ENCODE measurements around the gene ANKFN1.

The ANKFN1 gene, protein sequence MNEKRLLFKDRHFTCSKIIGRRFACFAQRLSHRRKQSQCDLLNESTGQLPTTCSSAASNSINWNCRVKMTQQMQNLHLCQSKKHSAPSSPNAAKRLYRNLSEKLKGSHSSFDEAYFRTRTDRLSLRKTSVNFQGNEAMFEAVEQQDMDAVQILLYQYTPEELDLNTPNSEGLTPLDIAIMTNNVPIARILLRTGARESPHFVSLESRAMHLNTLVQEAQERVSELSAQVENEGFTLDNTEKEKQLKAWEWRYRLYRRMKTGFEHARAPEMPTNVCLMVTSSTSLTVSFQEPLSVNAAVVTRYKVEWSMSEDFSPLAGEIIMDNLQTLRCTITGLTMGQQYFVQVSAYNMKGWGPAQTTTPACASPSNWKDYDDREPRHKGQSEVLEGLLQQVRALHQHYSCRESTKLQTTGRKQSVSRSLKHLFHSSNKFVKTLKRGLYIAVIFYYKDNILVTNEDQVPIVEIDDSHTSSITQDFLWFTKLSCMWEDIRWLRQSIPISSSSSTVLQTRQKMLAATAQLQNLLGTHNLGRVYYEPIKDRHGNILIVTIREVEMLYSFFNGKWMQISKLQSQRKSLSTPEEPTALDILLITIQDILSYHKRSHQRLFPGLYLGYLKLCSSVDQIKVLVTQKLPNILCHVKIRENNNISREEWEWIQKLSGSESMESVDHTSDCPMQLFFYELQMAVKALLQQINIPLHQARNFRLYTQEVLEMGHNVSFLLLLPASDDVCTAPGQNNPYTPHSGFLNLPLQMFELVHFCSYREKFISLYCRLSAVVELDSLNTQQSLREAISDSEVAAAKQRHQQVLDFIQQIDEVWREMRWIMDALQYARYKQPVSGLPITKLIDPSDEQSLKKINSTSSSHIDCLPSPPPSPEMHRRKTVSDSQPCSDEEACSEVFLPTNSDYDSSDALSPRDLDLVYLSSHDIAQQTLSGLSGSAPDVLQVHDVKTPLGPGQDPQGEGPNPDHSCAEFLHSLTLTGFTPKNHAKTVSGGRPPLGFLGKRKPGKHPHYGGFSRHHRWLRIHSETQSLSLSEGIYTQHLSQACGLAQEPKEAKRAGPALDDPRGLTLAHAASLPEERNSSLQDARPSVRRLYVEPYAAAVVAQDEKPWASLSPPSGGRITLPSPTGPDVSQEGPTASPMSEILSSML

DNA sequence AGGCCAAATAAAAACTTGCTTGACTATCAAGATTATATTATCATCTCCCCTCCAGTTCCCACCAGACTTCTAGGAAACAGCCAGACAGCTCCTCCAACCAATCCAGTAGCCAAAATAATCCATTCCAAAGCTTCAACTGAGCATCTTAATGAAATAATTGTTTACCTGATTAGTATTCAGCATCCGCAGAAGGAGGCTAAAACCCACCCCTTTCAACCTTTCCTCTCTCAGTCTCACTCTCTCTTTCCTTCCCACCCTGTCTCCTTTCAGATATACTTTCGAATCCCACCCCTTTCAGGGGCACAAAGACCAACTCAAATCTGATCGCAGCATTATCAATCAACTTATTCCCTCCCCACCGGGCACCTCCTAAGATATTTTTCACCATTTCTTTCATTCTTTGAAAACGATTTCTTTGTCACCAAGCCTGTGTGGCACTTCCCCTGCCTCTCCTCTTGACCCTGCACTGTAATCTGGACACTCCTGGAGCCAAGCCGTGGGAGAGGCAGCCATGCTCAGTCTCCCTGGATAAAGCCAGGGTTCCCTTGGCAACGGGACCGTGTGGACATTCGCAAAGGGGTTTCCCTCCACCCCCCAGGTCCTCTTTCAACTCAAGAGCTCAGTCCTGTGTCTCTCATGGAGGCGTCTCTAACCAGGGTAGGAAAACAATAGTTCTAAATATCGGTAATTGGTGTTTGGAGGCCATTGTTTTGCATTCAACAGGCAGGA lies at the start of gene ANKFN1:
ANKFN1 (plus strand) TSS at position 602 of the 729 bp plus-strand sequence. CDS start 59,193 bp downstream, outside the sequence.
- no peak for DNase-seq
- in situ Hi-C loops (cut with MboI; ENCODE audit: low pct_unique_long_range_greater_than_20kb, low sequenced_read_pairs): no loop called here

DNA sequence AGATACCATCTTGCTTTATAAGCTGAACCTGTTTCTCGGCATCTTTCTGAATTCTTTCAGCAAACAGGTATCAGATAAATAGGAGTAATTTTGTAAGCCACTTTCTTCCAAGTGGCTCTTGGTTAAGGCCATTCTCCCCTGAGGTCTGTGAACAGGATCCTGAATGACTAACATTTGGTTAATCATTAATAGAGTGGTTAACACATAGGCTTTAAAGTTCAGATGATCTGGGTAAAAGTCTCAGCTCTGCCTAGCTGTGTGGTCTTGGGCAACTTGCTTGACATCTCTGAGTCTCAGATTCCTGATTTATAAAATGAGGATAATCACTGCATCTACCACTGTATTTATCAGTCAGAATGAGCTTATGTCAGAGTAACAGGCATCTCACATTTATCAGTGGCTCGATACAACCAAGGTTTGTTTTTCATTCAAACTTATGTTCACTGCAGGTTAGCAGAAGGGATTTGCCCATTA lies 44.4 kb upstream of the ANKFN1 start:
- in situ Hi-C loops (cut with MboI; ENCODE audit: low pct_unique_long_range_greater_than_20kb, low sequenced_read_pairs): no loop called here
- no peak for DNase-seq

DNA sequence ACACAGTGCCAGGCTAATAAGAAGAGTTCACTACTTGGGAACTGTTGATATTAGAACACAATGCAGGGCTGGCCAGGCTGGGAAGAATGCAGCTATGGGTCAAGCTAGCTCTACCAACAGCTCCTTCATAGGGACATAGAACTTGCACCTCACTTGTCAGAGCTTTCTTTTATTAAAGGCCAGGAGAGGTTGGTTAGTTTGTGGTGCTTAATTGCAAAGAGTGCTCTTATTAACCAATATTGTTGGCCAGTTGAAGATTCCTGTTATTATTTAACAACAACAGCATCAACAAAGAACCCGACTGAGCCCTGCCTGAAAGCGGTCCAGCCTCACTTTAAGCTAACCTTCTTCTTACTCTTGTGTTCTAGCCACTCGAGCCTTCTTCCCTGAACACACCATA lies 43.4 kb upstream of the ANKFN1 start:
- no peak for DNase-seq
- in situ Hi-C loops (cut with MboI; ENCODE audit: low pct_unique_long_range_greater_than_20kb, low sequenced_read_pairs): no loop called here

DNA sequence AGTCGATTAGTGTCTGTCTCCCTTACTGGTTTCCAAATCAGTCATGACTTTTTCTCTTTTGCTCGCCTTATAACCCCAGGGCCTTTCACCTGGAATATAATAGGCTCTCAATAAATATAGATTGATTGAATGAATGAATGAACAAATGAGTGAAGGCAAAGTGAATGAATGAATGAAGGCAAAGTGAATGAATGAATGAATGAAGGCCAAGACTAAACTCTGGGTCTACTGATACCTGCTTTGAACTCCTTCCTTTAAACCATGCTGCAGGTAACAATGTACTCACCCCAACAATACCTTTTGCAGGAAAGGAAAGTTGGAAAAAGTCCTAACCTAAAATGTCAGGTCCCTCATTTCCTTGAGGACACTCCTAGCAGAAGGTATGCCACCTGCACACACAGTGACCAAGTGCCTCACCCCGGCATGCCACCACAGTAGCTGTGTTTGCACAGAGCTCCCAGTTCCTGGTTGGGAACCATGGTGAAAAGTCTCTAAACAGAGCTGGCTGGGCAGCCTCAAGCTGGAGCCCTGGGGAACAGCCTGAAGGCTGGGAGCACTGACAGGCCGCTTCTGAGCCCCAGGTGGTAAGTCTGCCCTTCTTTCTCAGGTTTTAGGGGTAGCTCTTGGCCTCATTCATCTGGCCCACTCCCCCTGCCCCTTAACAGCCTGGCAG lies 42.7 kb upstream of the ANKFN1 start:
- in situ Hi-C loops (cut with MboI; ENCODE audit: low pct_unique_long_range_greater_than_20kb, low sequenced_read_pairs): no loop called here
- DNase-seq: no peak

DNA sequence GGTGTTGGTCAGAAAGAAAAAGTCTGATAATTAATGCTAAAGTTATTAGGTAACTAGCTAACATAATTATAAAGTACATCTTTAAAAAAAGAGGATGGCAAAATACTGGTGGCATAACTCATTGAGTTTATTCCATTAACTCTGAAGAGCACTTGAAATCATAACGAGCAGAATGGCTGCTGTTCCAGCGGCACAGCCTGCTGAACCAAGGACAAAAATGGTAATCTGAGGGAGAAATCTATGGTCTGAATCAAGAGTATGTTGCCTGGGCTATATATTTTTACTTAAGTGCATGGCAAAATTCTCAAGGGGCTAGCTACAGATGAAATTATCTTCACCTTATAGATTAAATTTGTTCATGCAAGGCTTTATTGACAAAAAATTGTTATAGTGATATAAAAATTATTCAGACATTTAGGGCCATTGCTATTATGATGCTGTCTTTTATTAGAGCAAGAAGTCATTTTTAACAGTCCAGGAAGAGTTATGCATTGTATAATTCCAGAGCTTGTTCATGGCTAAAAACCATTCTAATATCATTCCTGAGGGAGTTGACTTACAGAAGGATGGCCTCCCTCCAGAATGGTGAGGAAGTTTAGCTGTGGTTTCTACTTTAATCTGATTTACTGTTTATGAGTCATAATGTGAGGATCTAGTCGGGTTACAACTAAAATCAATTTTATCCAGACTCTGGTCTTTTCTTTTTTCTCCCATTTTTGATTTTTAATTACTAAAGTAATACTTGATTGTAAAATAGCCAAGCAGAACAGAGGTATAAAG lies 41.4 kb upstream of the ANKFN1 start:
- in situ Hi-C loops (cut with MboI; ENCODE audit: low pct_unique_long_range_greater_than_20kb, low sequenced_read_pairs): no loop called here
- DNase-seq: no peak

DNA sequence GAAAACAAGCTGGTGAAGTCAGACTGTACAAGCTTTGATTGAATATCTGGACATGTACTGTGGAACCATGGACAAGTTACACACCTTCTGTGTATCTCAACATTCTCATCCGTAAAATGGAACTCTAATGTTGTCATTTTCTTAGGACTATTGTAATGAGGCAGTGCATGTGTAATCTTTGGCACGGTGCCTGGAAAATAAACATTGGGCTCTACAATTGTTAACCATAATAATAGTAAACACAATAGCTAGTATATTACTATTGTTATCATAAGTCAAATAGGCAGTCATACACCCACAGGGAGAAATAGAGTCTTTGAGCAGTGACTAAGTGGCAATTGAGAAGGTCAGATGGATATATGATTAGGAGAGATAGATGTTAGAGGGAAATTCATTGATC lies 39.8 kb upstream of the ANKFN1 start:
- in situ Hi-C loops (cut with MboI; ENCODE audit: low pct_unique_long_range_greater_than_20kb, low sequenced_read_pairs): no loop called here
- no peak for DNase-seq

DNA sequence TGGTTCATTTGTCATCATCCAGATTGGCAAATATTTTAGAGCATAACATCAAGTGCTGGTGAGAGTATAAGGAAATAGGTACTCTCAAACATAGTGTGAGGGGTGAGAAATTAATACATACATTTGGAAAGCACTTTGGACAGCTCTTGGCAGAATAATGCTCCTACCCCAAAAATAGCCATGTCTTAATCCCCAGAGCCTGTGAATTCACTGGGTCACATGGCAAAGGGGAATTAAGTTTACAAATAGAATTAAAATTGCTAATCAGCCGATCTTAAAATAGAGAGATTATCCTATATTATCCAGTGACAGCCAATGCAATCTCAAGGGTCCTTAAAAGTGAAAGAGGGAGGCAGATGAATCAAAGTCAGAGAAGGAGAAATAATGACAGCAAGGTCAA lies 38.8 kb upstream of the ANKFN1 start:
- in situ Hi-C loops (cut with MboI; ENCODE audit: low pct_unique_long_range_greater_than_20kb, low sequenced_read_pairs): no loop called here
- no peak for DNase-seq

DNA sequence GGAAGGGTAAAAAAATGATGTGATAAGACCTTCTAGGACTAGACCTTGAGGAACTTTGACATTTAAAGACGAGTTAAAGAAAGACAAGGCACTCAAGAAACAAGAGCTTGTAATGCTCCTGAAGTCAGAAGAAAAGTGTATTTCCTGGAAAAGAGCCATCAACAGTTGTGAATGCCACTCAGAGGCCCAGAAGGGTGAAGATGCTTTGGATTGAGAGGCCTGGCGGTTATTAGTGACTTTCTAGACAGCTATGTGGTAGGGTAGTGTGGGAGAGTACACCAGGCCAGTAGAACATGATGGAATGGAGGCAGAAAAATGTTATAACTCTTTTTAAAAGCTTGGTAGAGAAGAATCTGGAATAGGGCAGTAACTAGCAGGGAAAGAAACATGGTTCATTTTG lies 34.1 kb upstream of the ANKFN1 start:
- no peak for DNase-seq
- in situ Hi-C loops (cut with MboI; ENCODE audit: low pct_unique_long_range_greater_than_20kb, low sequenced_read_pairs): no loop called here

DNA sequence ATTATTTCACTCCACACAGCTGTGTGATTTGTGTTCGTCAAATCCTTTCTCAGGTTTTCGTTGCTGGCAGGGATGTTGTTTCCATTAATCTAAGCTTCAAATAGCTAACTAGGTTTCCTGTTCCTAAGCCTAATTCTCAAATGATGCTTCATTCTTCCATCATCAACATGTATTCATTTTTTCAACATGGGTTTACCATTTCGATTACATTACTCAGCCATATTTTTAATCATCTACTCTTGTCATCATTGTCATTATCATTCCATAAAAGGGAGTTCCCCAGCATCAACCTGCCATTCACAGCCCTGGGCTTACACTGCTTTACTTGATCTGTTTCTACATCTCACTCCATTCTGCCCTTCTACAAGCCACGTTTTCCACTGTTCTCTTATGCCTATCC lies 33.3 kb upstream of the ANKFN1 start:
- in situ Hi-C loops (cut with MboI; ENCODE audit: low pct_unique_long_range_greater_than_20kb, low sequenced_read_pairs): no loop called here
- DNase-seq: no peak

DNA sequence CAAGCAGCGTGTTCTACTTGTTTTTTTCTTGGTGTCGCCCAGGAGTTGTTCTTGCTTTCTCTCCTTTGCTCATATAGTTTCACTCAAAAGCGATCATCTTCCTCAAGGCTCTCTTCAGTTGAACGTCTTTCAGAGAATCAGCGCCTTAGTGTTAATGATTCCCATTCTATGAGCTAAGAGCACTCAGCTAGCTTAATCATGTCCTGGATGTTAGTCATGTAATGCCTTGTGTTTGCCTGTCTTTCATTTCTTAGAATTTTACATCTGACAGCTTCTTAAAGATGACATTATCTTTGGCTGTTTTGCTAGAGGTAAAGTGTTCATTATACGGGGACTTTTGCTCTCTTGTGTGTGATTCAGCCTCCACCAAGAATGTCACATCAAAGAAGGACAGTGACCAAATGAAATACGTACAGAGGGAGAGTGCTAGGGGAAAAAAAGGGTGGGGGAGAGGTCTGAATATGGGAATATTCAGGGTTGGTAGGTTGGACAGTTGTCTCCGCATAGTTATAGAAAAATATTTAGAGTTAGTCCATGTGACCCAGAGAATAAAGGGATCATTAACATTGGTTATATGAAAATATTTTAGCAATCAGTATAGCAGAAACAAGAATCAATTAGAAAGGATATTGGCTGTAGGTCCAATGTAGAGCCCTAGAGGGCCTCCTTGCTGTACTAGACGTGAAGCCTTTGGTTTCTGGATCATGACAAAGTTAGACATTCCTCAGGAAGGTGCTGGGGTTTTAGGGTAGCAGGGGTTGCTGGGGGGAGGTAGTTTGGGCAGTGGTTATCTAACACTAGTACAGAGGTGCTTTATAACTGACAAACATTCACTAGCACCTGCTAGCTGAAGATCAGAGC lies 31.9 kb upstream of the ANKFN1 start:
- in situ Hi-C loops (cut with MboI; ENCODE audit: low pct_unique_long_range_greater_than_20kb, low sequenced_read_pairs): no loop called here
- peak; percentile 1 for DNase-seq

DNA sequence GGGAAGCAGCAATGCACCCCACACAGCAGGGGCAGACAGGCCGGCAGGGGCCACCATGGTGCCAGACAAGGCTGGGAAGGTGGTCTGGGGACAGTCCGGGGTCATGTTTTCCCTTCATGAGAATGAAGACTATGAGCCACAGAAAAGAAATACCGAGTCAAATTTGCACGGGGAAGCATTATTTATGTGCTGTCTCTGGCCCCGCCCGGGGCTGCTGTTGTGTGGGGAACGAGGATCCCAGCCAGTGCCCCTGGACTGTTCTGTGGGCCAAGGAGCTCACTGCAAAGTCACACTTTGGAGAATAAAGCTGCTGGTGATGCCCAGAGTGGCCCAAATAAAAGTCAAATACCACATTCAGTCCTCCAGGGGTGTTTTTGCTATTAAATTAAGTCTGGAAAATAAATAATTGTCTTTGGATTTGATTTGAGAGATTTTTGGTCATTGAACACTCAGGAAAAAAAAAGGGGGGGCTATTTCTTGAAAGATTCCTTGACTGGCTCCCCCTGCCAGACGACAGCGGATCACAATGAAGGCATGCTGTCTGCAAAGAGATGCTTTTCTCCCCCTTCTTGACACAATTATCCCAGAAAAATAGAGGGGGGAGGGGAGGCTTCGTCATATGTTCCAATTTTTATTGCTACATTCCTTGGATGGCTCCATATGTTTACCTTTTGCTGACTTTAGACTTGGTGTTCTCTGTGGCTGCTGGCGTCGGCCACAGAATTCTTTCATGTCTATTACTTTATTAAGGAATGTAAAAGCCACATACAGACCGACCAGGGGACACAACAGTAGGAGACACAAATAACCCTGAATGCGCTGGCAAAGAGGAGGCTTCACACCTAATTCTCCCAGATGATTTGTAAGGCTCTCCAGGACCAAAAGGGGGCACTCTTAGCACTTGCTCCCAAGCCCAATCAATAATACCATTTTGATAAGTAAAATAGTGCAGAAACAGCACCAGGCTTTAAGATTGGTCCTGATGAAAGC lies 27.1 kb upstream of the ANKFN1 start:
- in situ Hi-C loops (cut with MboI; ENCODE audit: low pct_unique_long_range_greater_than_20kb, low sequenced_read_pairs): no loop called here
- DNase-seq: peak; percentile 52

DNA sequence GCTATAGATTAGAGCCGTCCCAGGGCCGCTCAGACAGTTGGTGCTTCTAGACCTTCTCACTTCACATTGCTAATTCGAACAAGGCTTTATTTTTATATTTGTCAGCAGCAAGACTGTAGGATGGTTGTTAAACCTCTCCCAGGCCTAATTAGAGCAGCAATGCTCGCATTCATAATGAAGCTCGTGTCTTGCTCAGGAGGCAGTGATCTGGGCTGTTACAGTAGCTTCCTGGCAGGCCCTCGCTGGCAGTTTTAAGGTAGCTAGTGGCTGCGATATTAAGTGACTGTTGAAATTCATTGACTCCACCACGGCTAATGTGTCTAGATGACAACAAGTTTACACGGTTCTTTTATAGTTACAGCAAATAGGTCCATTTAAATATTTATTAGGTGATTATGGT lies 23.2 kb upstream of the ANKFN1 start:
- in situ Hi-C loops (cut with MboI; ENCODE audit: low pct_unique_long_range_greater_than_20kb, low sequenced_read_pairs): no loop called here
- no peak for DNase-seq

DNA sequence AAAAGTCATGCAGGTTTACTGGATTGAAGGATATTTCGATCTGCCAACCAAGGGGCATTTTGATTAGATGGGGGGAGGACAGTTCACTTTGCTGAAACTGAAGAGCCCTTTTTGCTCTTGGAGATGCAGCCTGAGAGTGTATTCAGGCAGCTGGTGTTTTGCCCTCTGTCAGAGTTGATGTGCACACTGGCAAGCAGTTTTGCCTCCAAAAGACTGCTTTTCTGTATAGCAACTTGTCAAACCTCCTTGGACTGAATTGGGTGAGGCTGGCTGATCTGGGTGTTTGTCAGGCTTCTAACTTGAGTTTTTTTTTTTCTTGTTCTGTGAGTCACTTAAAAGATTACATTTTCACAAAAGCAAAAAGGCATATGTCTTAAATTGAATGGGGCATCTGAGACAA lies 22.6 kb upstream of the ANKFN1 start:
- DNase-seq: no peak
- in situ Hi-C loops (cut with MboI; ENCODE audit: low pct_unique_long_range_greater_than_20kb, low sequenced_read_pairs): no loop called here

DNA sequence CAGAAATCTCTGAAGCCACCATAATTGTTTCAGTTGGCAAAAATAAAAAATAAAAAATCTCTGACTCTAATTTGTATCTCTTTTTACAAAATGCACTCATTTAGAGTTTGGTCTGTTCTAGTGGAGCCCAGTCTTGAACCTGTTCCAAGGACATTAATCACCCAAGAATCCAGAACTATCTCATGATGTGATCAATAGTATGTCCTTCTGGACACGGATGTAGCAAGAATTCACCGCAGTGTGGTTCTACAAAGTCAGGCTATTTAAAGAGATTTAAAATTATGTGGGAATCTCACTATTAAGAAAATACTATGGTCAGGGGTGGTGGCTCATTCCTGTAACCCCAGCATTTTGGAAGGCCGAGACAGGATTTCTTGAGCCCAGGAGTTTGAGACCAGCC lies 21.8 kb upstream of the ANKFN1 start:
- DNase-seq: no peak
- in situ Hi-C loops (cut with MboI; ENCODE audit: low pct_unique_long_range_greater_than_20kb, low sequenced_read_pairs): no loop called here

DNA sequence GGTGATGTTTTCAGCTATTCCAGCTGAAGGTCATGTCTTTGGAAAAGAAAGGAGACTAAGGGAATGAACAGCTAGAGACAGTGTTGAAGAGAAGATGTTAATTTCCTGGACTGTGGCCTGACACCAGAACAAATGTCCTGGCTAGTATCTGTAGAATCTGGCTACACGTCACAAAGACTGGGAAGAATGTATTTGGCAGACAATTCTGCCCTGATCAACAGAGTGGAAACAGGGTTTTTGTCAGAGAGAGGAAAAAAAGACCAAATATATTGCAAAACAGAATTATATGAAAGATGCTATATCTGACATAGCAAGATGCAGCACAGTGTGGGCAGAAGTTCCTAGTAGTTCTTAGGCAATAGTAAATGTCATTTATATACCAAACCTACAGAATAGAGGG lies 17.0 kb upstream of the ANKFN1 start:
- in situ Hi-C loops (cut with MboI; ENCODE audit: low pct_unique_long_range_greater_than_20kb, low sequenced_read_pairs): no loop called here
- DNase-seq: no peak
